Testis (tissue), 3 donors: ENCODE results near the gene CRTC2. TPM values are rescaled to one million over a fixed set of nuclear protein-coding genes. Genes with fewer than 3 reads are reported as not detected.
"Not testable (repeated sequence)": the region's sequence is repeated elsewhere in the genome, so short reads cannot be mapped to it uniquely, and the experiment has no call there.

ENCODE experiments used
- DNase-seq: peaks from one replicate; pipeline ENCODE4 v3.0.0-alpha.2; 2019
- H3K27ac ChIP-seq, 2 donors: fragments of 200-600 bp; sonication (generic); one replicate each; pipeline ENCODE4 v1.5.1; 2019
- H3K27me3 ChIP-seq: fragments of 200-600 bp; sonication (generic); one replicate; pipeline ENCODE4 v1.5.1; 2019
- H3K36me3 ChIP-seq: fragments of 200-600 bp; sonication (generic); one replicate; pipeline ENCODE4 v1.5.1; 2017; ENCODE audit warnings: low read depth; ENCODE audit errors: missing control alignments
- H3K4me1 ChIP-seq: fragments of 200-600 bp; sonication (generic); one replicate; pipeline ENCODE4 v1.5.1; 2019
- H3K4me3 ChIP-seq, 2 donors: fragments of 200-600 bp; sonication (generic); one replicate each; pipeline ENCODE4 v1.5.1; 2017 to 2019
- H3K9me3 ChIP-seq: fragments of 200-600 bp; sonication (generic); one replicate; pipeline ENCODE4 v1.5.1; 2017
- POLR2A ChIP-seq: fragments of 450-650 bp; IDR thresholded peaks from one replicate; pipeline ENCODE4 v1.6.1; 2017; ENCODE audit warnings: antibody characterized with exemption, mild to moderate bottlenecking, moderate library complexity
- WGBS, 2 donors: methylation state at CpG; one replicate each; pipeline ENCODE4 v1.1.5; 2018; 5-methylcytosine and 5-hydroxymethylcytosine counted together
- intact Hi-C: fragments of 100-400 bp; cut with DNase I; formaldehyde crosslinking; loops from one replicate; pipeline ENCODE4 v1.15.1; 2023; ENCODE audit warnings: low total_unique reads
- polyA plus RNA-seq: library from polyadenylated mRNA; stranded (reverse); fragments of 350-450 nt; fragmentation: Illumina TruSeq; extraction: RNeasy Lipid Tissue Mini Kit (QIAGEN cat#74804); gene quantifications from one replicate; pipeline ENCODE4 v1.2.3, GENCODE V29; 2014; ENCODE audit warnings: low read depth, low replicate concordance; ENCODE audit not compliant: insufficient read depth
- total RNA-seq, 2 donors: library from RNA; depleted of rRNA; stranded (reverse); fragments of >200 nt; gene quantifications; one replicate each; pipeline ENCODE4 v1.2.3, GENCODE V29; 2016
- TF ChIP-seq, protein P1 (sequence below), 3 experiments: fragments of 450-650 bp in 2 of 3; fragments of 200-600 bp in 1 of 3; sonication (generic) in 1 of 3; IDR thresholded peaks; one replicate each; pipeline ENCODE4 v1.5.1; 2016 to 2019; ENCODE audit warnings: antibody characterized with exemption in 3 of 3, mild to moderate bottlenecking in 2 of 3, moderate library complexity in 1 of 3

CRTC2 gene
- total and polyA plus RNA-seq, 3 donors from 2014 or later: 32.0 to 49.7 (median 49.1) TPM

GRCh38 chr1:153908071-153908470, 50.3 kb downstream of the CRTC2 start:
- DNase-seq: no peak
- Histone ChIP-seq H3K9me3 (no peaks in the 10 kb centered on the region), H3K27me3 (no peaks in the 10 kb centered on the region), H3K4me1 (no peaks in the 10 kb centered on the region), H3K36me3 (no peaks in the 10 kb centered on the region), H3K27ac (no peak overlapping the region), H3K4me3 (no peak overlapping the region)
- 92 to 94% methylated on average over 6 of the region's 6 CpGs for WGBS, 2 donors
- intact Hi-C loops: no loop called here
- TF ChIP-seq, protein P1, sequence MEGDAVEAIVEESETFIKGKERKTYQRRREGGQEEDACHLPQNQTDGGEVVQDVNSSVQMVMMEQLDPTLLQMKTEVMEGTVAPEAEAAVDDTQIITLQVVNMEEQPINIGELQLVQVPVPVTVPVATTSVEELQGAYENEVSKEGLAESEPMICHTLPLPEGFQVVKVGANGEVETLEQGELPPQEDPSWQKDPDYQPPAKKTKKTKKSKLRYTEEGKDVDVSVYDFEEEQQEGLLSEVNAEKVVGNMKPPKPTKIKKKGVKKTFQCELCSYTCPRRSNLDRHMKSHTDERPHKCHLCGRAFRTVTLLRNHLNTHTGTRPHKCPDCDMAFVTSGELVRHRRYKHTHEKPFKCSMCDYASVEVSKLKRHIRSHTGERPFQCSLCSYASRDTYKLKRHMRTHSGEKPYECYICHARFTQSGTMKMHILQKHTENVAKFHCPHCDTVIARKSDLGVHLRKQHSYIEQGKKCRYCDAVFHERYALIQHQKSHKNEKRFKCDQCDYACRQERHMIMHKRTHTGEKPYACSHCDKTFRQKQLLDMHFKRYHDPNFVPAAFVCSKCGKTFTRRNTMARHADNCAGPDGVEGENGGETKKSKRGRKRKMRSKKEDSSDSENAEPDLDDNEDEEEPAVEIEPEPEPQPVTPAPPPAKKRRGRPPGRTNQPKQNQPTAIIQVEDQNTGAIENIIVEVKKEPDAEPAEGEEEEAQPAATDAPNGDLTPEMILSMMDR (IDR thresholded peaks at IDR 0.05): no peak
- TF ChIP-seq POLR2A: no peak

- intact Hi-C loops: no loop called here
- no peaks in the 10 kb centered on the region for H3K27me3 ChIP-seq
- TF ChIP-seq, protein P1 (IDR thresholded peaks at IDR 0.05): no peak
- no peak for TF ChIP-seq POLR2A
- 75% methylated on average over 6 of the region's 6 CpGs for WGBS, 2 donors
- no peak overlapping the region for H3K4me3 ChIP-seq
- no peaks in the 10 kb centered on the region for H3K9me3 ChIP-seq
- no peak for DNase-seq
- H3K36me3 ChIP-seq: no peaks in the 10 kb centered on the region
- H3K27ac ChIP-seq: no peak overlapping the region
- no peaks in the 10 kb centered on the region for H3K4me1 ChIP-seq
Observed at GRCh38 chr1:153907134-153907533, 51.3 kb downstream of the CRTC2 start.

DNA sequence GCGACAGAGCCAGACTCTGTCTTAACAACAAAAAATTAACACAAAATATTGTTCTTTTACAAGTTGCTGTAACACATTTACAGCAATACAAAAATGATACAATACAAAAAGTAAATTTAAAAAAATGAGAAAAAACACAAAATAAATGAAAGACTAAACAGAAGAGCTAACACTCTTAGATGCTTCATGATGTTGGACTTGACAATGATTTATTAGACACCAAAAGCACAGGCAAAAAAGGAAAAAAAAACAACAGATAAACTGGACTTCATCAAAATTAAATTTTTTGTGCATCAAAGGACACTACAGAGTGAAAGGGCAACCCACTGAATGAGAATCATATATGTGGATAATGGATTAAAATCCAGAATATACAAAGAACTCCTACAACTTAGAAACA, 52.0 kb downstream of the CRTC2 start:
- intact Hi-C loops: no loop called here
- H3K36me3 ChIP-seq: no peaks in the 10 kb centered on the region
- H3K4me3 ChIP-seq: no peak overlapping the region
- no peaks in the 10 kb centered on the region for H3K27me3 ChIP-seq
- DNase-seq: no peak
- 91 to 95% methylated on average over 1 of the region's 1 CpG for WGBS, 2 donors
- H3K27ac ChIP-seq: no peak overlapping the region
- H3K4me1 ChIP-seq: no peaks in the 10 kb centered on the region
- no peak for TF ChIP-seq POLR2A
- TF ChIP-seq, protein P1 (IDR thresholded peaks at IDR 0.05): no peak
- H3K9me3 ChIP-seq: no peaks in the 10 kb centered on the region

- DNase-seq, H3K36me3 ChIP-seq, H3K27me3 ChIP-seq, intact Hi-C loops, H3K27ac ChIP-seq, H3K4me1 ChIP-seq, H3K4me3 ChIP-seq, H3K9me3 ChIP-seq: not testable (repeated sequence)
- 93 to 97% methylated on average over 8 of the region's 8 CpGs for WGBS, 2 donors
Observed at GRCh38 chr1:153905908-153906307, 52.5 kb downstream of the CRTC2 start.

GRCh38 chr1:153903841-153904455, 54.5 kb downstream of the CRTC2 start:
- no peak for DNase-seq
- no peak overlapping the region for H3K4me3 ChIP-seq
- no peaks in the 10 kb centered on the region for H3K9me3 ChIP-seq
- TF ChIP-seq, protein P1 (IDR thresholded peaks at IDR 0.05): no peak
- TF ChIP-seq POLR2A: no peak
- H3K27me3 ChIP-seq: no peaks in the 10 kb centered on the region
- no peaks in the 10 kb centered on the region for H3K36me3 ChIP-seq
- H3K27ac ChIP-seq: no peak overlapping the region
- 88 to 89% methylated on average over 14 of the region's 14 CpGs for WGBS, 2 donors
- intact Hi-C loops: no loop called here
- no peaks in the 10 kb centered on the region for H3K4me1 ChIP-seq
